Upper lobe of left lung (tissue), 4 donors: ENCODE measurements around the gene MSRB1.

Experiments
- POLR2A ChIP-seq, 4 donors: fragments of 450-650 bp; IDR thresholded peaks; one replicate each; pipeline ENCODE4 v1.5.1; 2016 to 2017; ENCODE audit warnings: antibody characterized with exemption in 4 of 4, mild to moderate bottlenecking in 2 of 4
- TF ChIP-seq, protein P1 (sequence below), 6 experiments: fragments of 450-650 bp in 4 of 6; fragments of 200-600 bp in 2 of 6; sonication (generic) in 2 of 6; IDR thresholded peaks; one replicate each; pipeline ENCODE4 v1.5.1; 2016 to 2019; ENCODE audit warnings: antibody characterized with exemption in 6 of 6

DNA sequence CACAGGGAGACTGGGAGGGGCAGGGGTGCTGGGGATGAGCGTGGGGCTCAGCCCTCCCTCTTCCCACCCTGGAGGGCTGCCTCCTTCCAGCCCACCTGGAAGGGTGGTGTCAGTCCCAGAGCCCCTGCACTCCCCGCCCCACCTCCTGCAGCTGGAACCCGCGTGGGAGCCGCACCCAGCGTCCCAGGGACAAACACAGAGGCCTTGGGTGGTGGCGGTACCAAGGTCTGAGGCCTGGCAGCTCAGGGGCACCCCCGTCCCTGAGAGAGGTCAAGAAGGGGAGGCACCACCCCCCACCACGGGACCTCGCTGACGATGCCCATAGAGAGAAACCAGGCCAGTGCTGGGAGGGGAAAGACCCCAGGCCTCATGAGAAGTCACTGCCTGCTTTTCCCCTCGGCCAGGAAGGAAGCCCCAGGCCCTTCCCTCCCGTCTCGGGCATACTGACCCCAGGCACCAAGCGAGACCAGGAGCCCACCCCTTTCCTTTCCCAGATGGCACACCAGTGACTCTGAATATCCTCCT is 28.9 kb downstream of the MSRB1 start:
- no peak for TF ChIP-seq POLR2A (IDR thresholded peaks at IDR 0.05)
- TF ChIP-seq, protein P1, sequence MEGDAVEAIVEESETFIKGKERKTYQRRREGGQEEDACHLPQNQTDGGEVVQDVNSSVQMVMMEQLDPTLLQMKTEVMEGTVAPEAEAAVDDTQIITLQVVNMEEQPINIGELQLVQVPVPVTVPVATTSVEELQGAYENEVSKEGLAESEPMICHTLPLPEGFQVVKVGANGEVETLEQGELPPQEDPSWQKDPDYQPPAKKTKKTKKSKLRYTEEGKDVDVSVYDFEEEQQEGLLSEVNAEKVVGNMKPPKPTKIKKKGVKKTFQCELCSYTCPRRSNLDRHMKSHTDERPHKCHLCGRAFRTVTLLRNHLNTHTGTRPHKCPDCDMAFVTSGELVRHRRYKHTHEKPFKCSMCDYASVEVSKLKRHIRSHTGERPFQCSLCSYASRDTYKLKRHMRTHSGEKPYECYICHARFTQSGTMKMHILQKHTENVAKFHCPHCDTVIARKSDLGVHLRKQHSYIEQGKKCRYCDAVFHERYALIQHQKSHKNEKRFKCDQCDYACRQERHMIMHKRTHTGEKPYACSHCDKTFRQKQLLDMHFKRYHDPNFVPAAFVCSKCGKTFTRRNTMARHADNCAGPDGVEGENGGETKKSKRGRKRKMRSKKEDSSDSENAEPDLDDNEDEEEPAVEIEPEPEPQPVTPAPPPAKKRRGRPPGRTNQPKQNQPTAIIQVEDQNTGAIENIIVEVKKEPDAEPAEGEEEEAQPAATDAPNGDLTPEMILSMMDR (IDR thresholded peaks at IDR 0.05): no peak
